Measurements from ENCODE around the gene RBM26. TPM values are rescaled to one million over a fixed set of nuclear protein-coding genes. Genes with fewer than 3 reads are reported as not detected.

RBM26 gene
- polyA plus RNA-seq (2012; rRNA removed) = 12.5 and 15.1 TPM in 2 replicates
- polyA plus RNA-seq (2012; cell fraction: cytosol; rRNA removed) = 11.8 and 14.2 TPM in 2 replicates
- polyA plus RNA-seq (2012; cell fraction: nucleus; rRNA removed) = 32.1 and 53.6 TPM in 2 replicates

GRCh38 chr13:79405831-79406596 is at the start of gene RBM26:
TSS of gene RBM26 (minus strand) at chr13:79406255. CDS start at chr13:79405774, 481 bp downstream.
- peaks cover 41% of the 10 kb centered on the region for H4K20me1 ChIP-seq (ENCODE audit: insufficient read depth)
- H3K36me3 ChIP-seq (replicated peaks in 1 of 2; ENCODE audit: control insufficient read depth in 1 of 2, insufficient read depth in 2 of 2, low read length in 1 of 2) = peaks cover 9 to 11% of the 10 kb centered on the region in 2 experiments
- H3K27ac ChIP-seq (ENCODE audit: low read depth in 2 of 2, low read length in 1 of 2) = peak within 1 kb of the TSS; percentile 94 to 97
- peaks cover 15 to 23% of the 10 kb centered on the region in 2 experiments; a peak in 3 of 4 replicates for H3K4me1 ChIP-seq (ENCODE audit: control insufficient read depth in 1 of 2, insufficient read depth in 2 of 2, low read depth in 1 of 2, low read length in 1 of 2)
- ChIA-PET POLR2A (interaction anchor here (0.8 to 1.2 kb wide), 2 partner anchors 19 to 75 kb away, joined by 3 to 5 read pairs; partner anchors contain the start of gene NDFIP2), CTCF (interaction anchor here (0.6 to 2.0 kb wide), 4 partner anchors 14 to 135 kb away, joined by 3 to 9 read pairs (median 3); no protein-coding TSS in a partner anchor)
- H3K9me2 ChIP-seq = no peaks in the 10 kb centered on the region
- WGBS (ENCODE audit: low lambda C conversion rate) = 2% methylated on average over 26 of the region's 72 CpGs
- H3K79me2 ChIP-seq (ENCODE audit: insufficient read depth) = peaks cover 66% of the 10 kb centered on the region
- H3K9ac ChIP-seq = peak within 1 kb of the TSS; percentile 99
- H3K4me2 ChIP-seq = peak within 1 kb of the TSS; percentile 94
- peak; percentile 97 for DNase-seq
- H2AFZ ChIP-seq (ENCODE audit: low read depth) = peak within 1 kb of the TSS; percentile 93
- no peaks in the 10 kb centered on the region for H3K27me3 ChIP-seq (ENCODE audit: insufficient read depth)
- H3F3A ChIP-seq (replicated peaks; ENCODE audit: insufficient read depth) = no peaks in the 10 kb centered on the region
- H3K4me3 ChIP-seq (ENCODE audit: low read depth in 2 of 2, low read length in 1 of 2) = peak within 1 kb of the TSS; percentile 93 to 98
- no peaks in the 10 kb centered on the region for H3K9me3 ChIP-seq
- TF ChIP-seq SIN3A (IDR thresholded peaks at IDR 0.05; ENCODE audit: borderline replicate concordance, low read depth, low read length) = peak; percentile 65; the same call in 1 of the 2 replicates
- TF ChIP-seq FOXJ3 (CRISPR knock-in tag; IDR thresholded peaks at IDR 0.05) = no peak
- no peak for TF ChIP-seq REST (IDR thresholded peaks at IDR 0.05; ENCODE audit: low read depth, low read length)
- no peak for TF ChIP-seq NFIC (IDR thresholded peaks at IDR 0.05; ENCODE audit: borderline replicate concordance)
- no peak for TF ChIP-seq EP300 (IDR thresholded peaks at IDR 0.05; ENCODE audit: borderline replicate concordance in 1 of 2, low read depth in 1 of 2, low read length in 1 of 2)
- TF ChIP-seq MEF2A (IDR thresholded peaks at IDR 0.05; ENCODE audit: borderline replicate concordance, low read depth) = no peak
- TF ChIP-seq FOSL2 (IDR thresholded peaks at IDR 0.05; ENCODE audit: borderline replicate concordance, low read depth) = no peak
- TF ChIP-seq POLR2AphosphoS5 (IDR thresholded peaks at IDR 0.05; ENCODE audit: low read depth, low read length) = peak; percentile 90
- TF ChIP-seq CHD2 (IDR thresholded peaks at IDR 0.05; ENCODE audit: low read length, partially characterized antibody) = peak; percentile 99
- TF ChIP-seq USF1 (IDR thresholded peaks at IDR 0.05; ENCODE audit: borderline replicate concordance, low read depth) = no peak
- no peak for TF ChIP-seq USF2 (IDR thresholded peaks at IDR 0.05; ENCODE audit: borderline replicate concordance, low read depth, low read length)
- TF ChIP-seq TCF12 (IDR thresholded peaks at IDR 0.05) = 0 out of 2 replicates have a peak, but pooled peaks have one; percentile 3
- no peak for TF ChIP-seq TEAD4 (IDR thresholded peaks at IDR 0.05; ENCODE audit: borderline replicate concordance, insufficient read depth)
- TF ChIP-seq IRF3 (IDR thresholded peaks at IDR 0.05; ENCODE audit: low read depth, low read length) = no peak
- TF ChIP-seq ZBTB33 (IDR thresholded peaks at IDR 0.05; ENCODE audit: borderline replicate concordance, low read depth) = peak; percentile 99
- peak; percentile 89 for TF ChIP-seq MAX (IDR thresholded peaks at IDR 0.05; ENCODE audit: low read depth)
- peak; percentile 79 for TF ChIP-seq TAF1 (IDR thresholded peaks at IDR 0.05; ENCODE audit: borderline replicate concordance, low read depth, low read length)
- no peak for TF ChIP-seq JUND (IDR thresholded peaks at IDR 0.05)
- peak; percentile 26; the same call in 1 of the 2 replicates for TF ChIP-seq CTCF (IDR thresholded peaks at IDR 0.05)

All from SK-N-SH (cell line).